Fibroblast of lung (primary cell): Measurements from ENCODE around the gene TMEM132D. TPM values are rescaled to one million over a fixed set of nuclear protein-coding genes. Genes with fewer than 3 reads are reported as not detected.

ENCODE experiments used
- DNase-seq, 2 donors: peaks; one replicate each; pipeline versions ENCODE4 v3.0.0 to v3.0.0-alpha.2; 2010; ENCODE audit warnings: low read depth in 2 of 2
- H2AFZ ChIP-seq: 2 replicates; pipeline ENCODE4 v1.5.1; 2012; ENCODE audit warnings: low read length, control low read depth, inconsistent platforms
- H3K27ac ChIP-seq: 2 replicates; pipeline ENCODE4 v1.5.1; 2011; ENCODE audit warnings: low read length, control low read depth; ENCODE audit not compliant: insufficient read depth
- H3K27me3 ChIP-seq: 2 replicates; pipeline ENCODE4 v1.5.1; 2011; ENCODE audit warnings: mild to moderate bottlenecking, low read length; ENCODE audit not compliant: control insufficient read depth, insufficient read depth
- H3K36me3 ChIP-seq: 2 replicates; pipeline ENCODE4 v1.5.1; 2011; ENCODE audit warnings: low read length; ENCODE audit not compliant: control insufficient read depth, insufficient read depth
- H3K4me1 ChIP-seq: 2 replicates; pipeline ENCODE4 v1.5.1; 2011; ENCODE audit warnings: low read length; ENCODE audit not compliant: control insufficient read depth, insufficient read depth; ENCODE audit errors: extremely low read depth
- H3K4me2 ChIP-seq: 2 replicates; pipeline ENCODE4 v1.5.1; 2011; ENCODE audit warnings: low read length, control low read depth; ENCODE audit not compliant: insufficient read depth; ENCODE audit errors: extremely low read depth
- H3K4me3 ChIP-seq, 4 experiments: fragments of 200-600 bp in 1 of 4; sonication (generic) in 1 of 4; replicated peaks in 1 of 4; 2 replicates each; pipeline ENCODE4 v1.5.1; 2011 to 2016; ENCODE audit warnings: low read length in 4 of 4, low read depth in 3 of 4, mild to moderate bottlenecking in 3 of 4, control low read depth in 2 of 4, inconsistent platforms in 1 of 4, mixed read lengths in 1 of 4; ENCODE audit not compliant: insufficient read depth in 1 of 4; ENCODE audit errors: control extremely low read depth in 1 of 4
- H3K79me2 ChIP-seq: 2 replicates; pipeline ENCODE4 v1.5.1; 2012; ENCODE audit warnings: mild to moderate bottlenecking, low read length, inconsistent platforms; ENCODE audit not compliant: control insufficient read depth, insufficient read depth
- H3K9ac ChIP-seq: 2 replicates; pipeline ENCODE4 v1.5.1; 2011; ENCODE audit warnings: mild to moderate bottlenecking, low read length, control low read depth; ENCODE audit not compliant: insufficient read depth
- H3K9me3 ChIP-seq: 2 replicates; pipeline ENCODE4 v1.5.1; 2012; ENCODE audit warnings: low read depth, low read length; ENCODE audit not compliant: control insufficient read depth, insufficient read depth
- H4K20me1 ChIP-seq: 2 replicates; pipeline ENCODE4 v1.5.1; 2011; ENCODE audit warnings: low read length; ENCODE audit not compliant: control insufficient read depth, insufficient read depth; ENCODE audit errors: extremely low read depth
- EZH2 ChIP-seq: IDR thresholded peaks from 2 replicates; pipeline ENCODE4 v1.5.1; 2012; ENCODE audit warnings: low read length, control low read depth, mild to moderate bottlenecking; ENCODE audit errors: missing control alignments
- polyA plus RNA-seq, 2 donors: library from polyadenylated mRNA; depleted of rRNA in 1 of 2; stranded (reverse) in 1 of 2; unstranded in 1 of 2; fragments of >200 nt; gene quantifications; 2 replicates each; pipeline ENCODE4 v1.2.1, GENCODE V29; 2011 to 2012; ENCODE audit warnings: missing spikeins in 1 of 2
- total RNA-seq: library from RNA; depleted of rRNA; stranded (reverse); fragments of >200 nt; gene quantifications from 2 replicates; pipeline ENCODE4 v1.2.1, GENCODE V29; 2014
- TF ChIP-seq, protein P1 (sequence below), 2 donors: IDR thresholded peaks in 1 of 2; conservative IDR thresholded peaks in 1 of 2; 1 replicate in 1 of 2; 2 replicates in 1 of 2; pipeline ENCODE4 v1.5.1; 2011 to 2012; ENCODE audit warnings: low read length in 2 of 2, control low read depth in 1 of 2, inconsistent platforms in 1 of 2, low read depth in 1 of 2, mild to moderate bottlenecking in 1 of 2

Gene TMEM132D
- total and polyA plus RNA-seq, 2 donors (not counting 1 experiment from before 2014, with no cell fraction given): not detected

DNA sequence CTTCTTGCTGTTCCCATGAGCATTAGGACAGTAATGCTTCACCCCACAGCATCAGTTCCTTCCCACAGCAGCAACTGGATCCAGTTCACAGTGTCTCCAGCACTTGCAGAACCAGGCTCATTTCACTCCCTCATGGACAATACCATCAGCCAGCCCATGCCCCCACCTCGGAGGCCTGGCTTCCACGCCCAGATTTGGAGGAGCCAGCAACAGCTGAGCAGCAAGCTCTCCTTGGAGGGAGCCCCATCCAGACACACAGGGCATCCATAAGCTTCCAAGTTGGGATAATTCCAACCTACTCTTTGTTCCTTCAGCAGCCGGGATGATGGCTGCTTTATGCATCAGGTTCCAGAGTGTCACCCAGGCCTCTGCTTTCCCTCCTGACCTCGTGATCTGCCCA, 800.6 kb downstream of the TMEM132D start:
- Histone ChIP-seq H3K4me2 (no peak overlapping the region), H3K4me3 (no peak overlapping the region), H2AFZ (no peak overlapping the region), H3K36me3 (no peaks in the 10 kb centered on the region), H3K9ac (no peak overlapping the region), H3K79me2 (no peaks in the 10 kb centered on the region), H3K27me3 (no peaks in the 10 kb centered on the region), H3K9me3 (no peaks in the 10 kb centered on the region), H3K27ac (no peak overlapping the region), H4K20me1 (no peaks in the 10 kb centered on the region), H3K4me1 (no peaks in the 10 kb centered on the region)
- TF ChIP-seq, protein P1, sequence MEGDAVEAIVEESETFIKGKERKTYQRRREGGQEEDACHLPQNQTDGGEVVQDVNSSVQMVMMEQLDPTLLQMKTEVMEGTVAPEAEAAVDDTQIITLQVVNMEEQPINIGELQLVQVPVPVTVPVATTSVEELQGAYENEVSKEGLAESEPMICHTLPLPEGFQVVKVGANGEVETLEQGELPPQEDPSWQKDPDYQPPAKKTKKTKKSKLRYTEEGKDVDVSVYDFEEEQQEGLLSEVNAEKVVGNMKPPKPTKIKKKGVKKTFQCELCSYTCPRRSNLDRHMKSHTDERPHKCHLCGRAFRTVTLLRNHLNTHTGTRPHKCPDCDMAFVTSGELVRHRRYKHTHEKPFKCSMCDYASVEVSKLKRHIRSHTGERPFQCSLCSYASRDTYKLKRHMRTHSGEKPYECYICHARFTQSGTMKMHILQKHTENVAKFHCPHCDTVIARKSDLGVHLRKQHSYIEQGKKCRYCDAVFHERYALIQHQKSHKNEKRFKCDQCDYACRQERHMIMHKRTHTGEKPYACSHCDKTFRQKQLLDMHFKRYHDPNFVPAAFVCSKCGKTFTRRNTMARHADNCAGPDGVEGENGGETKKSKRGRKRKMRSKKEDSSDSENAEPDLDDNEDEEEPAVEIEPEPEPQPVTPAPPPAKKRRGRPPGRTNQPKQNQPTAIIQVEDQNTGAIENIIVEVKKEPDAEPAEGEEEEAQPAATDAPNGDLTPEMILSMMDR (conservative IDR thresholded peaks at IDR 0.05 in 1 of 2, IDR thresholded peaks at IDR 0.05 in 1 of 2; ENCODE audit: low read depth in 1 of 2, low read length in 2 of 2): no peak
- no peak for TF ChIP-seq EZH2
- DNase-seq: no peak

DNA sequence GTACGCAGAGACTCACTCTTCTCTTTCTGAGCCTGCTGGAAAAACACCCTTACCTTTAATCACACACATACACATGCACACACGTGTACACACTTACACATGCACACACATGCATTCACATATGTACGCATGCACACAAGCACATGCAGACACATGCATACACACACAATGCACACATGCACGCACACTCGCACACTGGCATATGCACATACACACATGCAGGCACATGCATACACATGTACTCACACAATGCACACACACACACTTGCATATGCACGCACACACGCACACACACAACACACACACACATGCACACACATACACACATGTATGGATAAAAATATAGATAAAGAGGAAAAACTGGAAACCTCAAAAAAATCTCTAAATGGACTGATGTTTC, 801.6 kb downstream of the TMEM132D start:
- Histone ChIP-seq H3K4me2 (no peak overlapping the region), H3K79me2 (no peaks in the 10 kb centered on the region), H3K9me3 (no peaks in the 10 kb centered on the region), H2AFZ (no peak overlapping the region), H3K9ac (no peak overlapping the region), H3K27me3 (no peaks in the 10 kb centered on the region), H3K4me1 (no peaks in the 10 kb centered on the region), H3K27ac (no peak overlapping the region), H3K4me3 (no peak overlapping the region), H4K20me1 (no peaks in the 10 kb centered on the region), H3K36me3 (no peaks in the 10 kb centered on the region)
- TF ChIP-seq EZH2: no peak
- TF ChIP-seq, protein P1 (conservative IDR thresholded peaks at IDR 0.05 in 1 of 2, IDR thresholded peaks at IDR 0.05 in 1 of 2; ENCODE audit: low read depth in 1 of 2, low read length in 2 of 2): no peak
- DNase-seq: no peak

DNA sequence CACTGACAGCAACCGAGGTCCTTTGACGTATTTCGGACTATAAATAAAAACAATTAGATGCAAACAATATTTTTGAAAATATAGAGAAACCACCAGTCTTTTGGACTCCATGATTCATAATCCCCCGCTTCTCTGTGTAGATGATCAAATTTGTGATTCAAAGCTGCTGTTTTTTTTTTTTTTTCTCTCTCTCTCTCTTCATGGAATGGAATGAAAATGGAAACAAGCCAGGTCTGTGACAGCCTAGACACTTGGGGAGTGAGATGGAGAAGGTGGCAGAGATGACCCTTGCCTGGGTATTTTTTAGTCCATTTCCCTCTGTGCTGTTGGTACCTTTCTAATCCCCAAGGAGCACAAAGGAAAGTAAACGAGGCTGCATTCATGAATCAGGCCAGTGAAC, 802.0 kb downstream of the TMEM132D start:
- Histone ChIP-seq H3K4me2 (no peak overlapping the region), H3K4me3 (no peak overlapping the region), H2AFZ (no peak overlapping the region), H3K4me1 (no peaks in the 10 kb centered on the region), H3K36me3 (no peaks in the 10 kb centered on the region), H3K27me3 (no peaks in the 10 kb centered on the region), H3K27ac (no peak overlapping the region), H3K79me2 (no peaks in the 10 kb centered on the region), H3K9me3 (no peaks in the 10 kb centered on the region), H4K20me1 (no peaks in the 10 kb centered on the region), H3K9ac (no peak overlapping the region)
- no peak for TF ChIP-seq EZH2
- TF ChIP-seq, protein P1 (conservative IDR thresholded peaks at IDR 0.05 in 1 of 2, IDR thresholded peaks at IDR 0.05 in 1 of 2; ENCODE audit: low read depth in 1 of 2, low read length in 2 of 2): no peak
- DNase-seq: no peak
